ENCODE measurements around the gene FBXO15.

The FBXO15 gene

DNA sequence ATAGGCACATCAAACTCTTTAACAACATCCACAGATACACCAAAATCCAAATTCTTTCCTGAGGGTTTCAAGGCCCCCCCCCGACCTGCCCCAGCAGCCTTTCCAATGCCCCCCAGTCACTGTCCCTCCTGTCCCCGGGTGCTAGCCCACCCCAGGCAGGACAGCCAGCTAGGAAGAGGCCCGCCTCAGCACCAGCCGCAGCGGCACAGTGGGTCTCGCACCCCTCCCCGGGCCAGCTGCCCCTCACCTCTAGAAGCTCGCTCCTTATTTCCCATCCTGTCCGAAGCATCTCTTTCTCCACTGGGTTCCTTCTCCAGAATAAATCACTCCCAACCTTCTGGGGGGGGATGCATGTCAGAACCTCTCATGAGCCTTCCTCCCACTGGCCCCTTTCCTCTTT lies 69.4 kb downstream of the FBXO15 start:
- TF ChIP-seq, protein P1, sequence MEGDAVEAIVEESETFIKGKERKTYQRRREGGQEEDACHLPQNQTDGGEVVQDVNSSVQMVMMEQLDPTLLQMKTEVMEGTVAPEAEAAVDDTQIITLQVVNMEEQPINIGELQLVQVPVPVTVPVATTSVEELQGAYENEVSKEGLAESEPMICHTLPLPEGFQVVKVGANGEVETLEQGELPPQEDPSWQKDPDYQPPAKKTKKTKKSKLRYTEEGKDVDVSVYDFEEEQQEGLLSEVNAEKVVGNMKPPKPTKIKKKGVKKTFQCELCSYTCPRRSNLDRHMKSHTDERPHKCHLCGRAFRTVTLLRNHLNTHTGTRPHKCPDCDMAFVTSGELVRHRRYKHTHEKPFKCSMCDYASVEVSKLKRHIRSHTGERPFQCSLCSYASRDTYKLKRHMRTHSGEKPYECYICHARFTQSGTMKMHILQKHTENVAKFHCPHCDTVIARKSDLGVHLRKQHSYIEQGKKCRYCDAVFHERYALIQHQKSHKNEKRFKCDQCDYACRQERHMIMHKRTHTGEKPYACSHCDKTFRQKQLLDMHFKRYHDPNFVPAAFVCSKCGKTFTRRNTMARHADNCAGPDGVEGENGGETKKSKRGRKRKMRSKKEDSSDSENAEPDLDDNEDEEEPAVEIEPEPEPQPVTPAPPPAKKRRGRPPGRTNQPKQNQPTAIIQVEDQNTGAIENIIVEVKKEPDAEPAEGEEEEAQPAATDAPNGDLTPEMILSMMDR (IDR thresholded peaks at IDR 0.05; ENCODE audit: insufficient read depth, missing control alignments), result no peak
- FAIRE-seq (no peak), DNase-seq (ENCODE audit: insufficient read length, low spot score) (no peak)

DNA sequence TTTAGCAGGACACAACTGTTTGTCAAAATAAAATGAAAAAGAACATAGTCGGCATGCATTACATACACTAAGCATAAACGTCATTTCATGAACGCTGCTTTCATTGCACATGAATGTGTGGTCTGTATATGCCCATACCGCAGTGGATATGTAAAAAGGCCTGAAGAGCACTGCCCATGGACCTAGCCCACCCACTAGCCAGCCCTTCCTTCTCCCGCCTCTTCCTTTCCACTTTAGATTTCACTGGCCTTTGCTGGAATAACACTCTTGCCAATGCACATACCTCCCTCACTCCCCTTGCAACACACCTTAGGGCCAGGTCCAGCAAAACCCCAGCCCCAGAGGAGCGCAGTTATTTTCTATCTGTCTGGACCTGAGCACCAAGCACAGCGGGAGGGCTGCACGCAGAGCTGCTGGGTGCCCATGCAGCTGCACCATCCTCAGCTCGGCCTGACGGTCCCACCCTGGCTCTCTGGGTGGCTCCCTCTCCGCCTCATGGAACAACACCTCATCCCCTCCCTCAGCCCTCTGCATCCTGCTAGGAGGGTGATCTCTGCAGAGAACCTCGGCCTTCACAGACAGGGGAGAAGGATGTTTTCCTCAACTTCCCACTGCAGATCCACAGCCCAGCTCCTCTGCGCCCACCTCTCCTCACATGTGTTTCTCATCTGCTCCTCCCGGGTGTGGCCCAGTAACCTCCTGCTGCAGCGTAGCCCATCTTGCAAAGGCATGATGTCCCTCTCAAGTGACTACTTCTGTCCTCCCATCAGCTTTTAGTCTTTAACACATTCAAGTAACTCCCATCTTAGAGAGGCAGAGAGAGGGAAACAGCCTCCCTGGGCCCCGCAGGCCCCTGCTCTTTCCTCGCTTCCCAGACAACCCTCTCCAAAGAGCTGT lies 72.7 kb downstream of the FBXO15 start:
- TF ChIP-seq, protein P1 (IDR thresholded peaks at IDR 0.05; ENCODE audit: insufficient read depth, missing control alignments), result no peak
- peak; percentile 77 for FAIRE-seq
- no peak for DNase-seq (ENCODE audit: insufficient read length, low spot score)

DNA sequence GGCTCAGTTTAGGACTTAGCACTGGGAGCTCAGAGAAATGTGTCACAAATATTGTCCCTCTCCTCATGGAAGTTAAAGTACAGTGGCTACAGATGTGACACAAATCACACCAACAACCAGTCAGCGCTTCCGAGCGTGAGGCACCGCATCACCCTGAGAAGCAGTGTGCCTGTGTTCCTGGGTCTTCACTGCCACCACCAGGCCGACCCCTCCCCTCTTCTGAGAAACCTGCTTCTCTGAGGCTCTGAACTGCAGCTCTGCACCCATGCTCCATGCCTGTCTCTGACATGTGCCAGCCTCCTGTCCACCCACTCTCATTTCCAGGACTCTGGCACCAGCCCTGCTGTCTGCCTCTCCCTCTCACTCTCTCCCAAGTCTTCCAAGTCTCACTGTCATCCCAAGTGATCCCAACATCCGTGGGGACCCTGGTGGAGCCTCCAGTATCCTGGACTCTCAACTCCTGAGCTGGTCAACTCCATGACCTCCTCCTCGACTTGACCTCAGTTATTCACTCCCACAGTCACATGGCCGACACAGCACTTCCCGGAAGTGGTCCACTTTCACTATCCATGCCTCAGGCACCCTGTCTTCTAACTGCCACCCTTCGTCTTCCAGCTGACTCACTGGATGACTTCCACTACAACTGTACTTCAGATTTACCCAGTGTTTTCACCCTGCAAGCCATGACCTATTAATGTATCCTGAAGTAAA lies 73.5 kb downstream of the FBXO15 start:
- DNase-seq (ENCODE audit: insufficient read length, low spot score) (no peak), FAIRE-seq (no peak)
- TF ChIP-seq, protein P1 (IDR thresholded peaks at IDR 0.05; ENCODE audit: insufficient read depth, missing control alignments), result no peak

DNA sequence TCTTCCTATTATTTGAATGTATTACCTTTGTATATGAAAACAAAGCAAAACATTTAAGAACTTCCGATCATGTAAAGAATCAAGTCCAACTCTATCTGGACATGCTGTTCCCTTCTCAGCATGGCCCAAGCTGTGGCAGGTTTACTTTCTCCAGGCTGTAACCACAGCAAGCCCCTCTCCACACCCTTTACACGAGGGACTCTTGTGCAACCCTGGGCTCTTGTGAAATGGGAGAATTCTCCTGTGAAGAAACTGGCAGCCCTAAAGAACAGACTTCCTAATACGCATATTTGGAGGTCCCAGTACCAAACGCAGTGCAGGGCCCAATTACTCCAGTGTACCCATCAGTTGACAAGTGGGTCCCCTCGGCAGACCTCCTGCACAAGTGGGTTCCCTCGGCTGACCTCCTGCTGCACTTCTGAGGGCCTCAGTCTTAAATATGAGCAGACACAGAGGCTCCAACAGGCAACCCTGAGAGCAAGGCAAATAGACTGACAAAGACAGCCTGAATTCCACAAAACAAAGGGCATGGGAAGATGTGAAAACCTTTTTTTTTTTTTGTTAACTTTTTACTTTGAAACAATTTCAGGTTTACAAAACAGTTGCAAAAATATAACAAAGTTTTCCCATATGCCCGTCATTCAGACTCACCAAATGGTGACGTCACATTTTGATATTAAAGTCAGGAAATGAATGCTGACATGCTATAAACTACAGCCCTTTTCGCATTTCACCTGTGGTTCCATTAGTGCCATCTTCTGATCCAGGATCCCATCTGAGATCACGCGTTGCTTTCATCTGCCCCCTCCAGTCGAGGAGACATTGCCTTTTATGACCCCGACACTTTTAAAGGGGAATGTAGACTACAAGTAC lies 78.2 kb downstream of the FBXO15 start:
- DNase-seq (ENCODE audit: insufficient read length, low spot score) (no peak), FAIRE-seq (peak; percentile 44)
- TF ChIP-seq, protein P1 (IDR thresholded peaks at IDR 0.05; ENCODE audit: insufficient read depth, missing control alignments), result no peak

DNA sequence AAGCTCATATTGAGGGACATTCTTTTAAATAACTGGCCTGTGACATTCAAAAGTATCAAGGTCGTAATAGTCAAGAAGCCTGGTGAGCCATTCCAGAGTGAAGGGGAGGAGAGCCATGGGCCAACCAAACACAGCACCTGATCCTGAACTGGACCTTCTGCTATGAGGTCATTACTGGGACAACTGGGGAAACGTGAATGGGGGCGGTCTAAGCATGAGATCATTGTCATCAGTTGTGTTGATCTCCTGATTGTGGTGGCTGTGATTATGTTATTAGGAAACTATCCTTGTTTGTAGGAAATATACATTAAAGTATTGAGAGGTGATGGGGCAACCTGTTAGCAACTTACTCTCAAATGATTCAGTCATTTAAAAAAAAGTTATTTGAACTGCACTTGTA lies 79.3 kb downstream of the FBXO15 start:
- no peak for DNase-seq (ENCODE audit: insufficient read length, low spot score)
- no peak for FAIRE-seq
- TF ChIP-seq, protein P1 (IDR thresholded peaks at IDR 0.05; ENCODE audit: insufficient read depth, missing control alignments), result no peak

DNA sequence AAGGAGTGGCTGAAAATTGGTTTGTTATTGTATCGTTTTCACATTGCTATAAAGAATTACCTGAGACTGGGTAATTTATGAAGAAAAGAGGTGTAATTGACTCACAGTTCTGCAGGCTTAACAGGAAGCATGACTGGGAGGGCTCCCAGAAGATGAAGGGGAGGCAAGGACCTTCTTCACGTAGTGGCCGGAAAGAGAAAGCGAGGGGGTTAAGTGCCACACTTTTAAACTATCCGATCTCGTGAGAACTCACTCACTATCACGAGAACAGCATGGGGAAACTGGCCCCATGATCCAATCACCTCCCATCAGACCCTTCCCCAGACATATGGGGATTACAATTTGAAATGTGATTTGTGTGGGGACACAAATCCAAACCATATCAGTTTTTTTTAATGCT lies 81.6 kb downstream of the FBXO15 start:
- peak; percentile 44 for FAIRE-seq
- no peak for DNase-seq (ENCODE audit: insufficient read length, low spot score)
- TF ChIP-seq, protein P1 (IDR thresholded peaks at IDR 0.05; ENCODE audit: insufficient read depth, missing control alignments), result no peak

Measured in D721Med (cell line).